Endothelial cell of umbilical vein (primary cell): ENCODE results near the gene ITGA8.

Source experiments
- POLR2A ChIP-seq: IDR thresholded peaks from 2 replicates; pipeline ENCODE4 v1.6.1; 2012; ENCODE audit warnings: low read depth, mild to moderate bottlenecking, control low read depth, low read length
- TF ChIP-seq, protein P1 (sequence below), 2 donors: IDR thresholded peaks; 1 replicate in 1 of 2; 2 replicates in 1 of 2; pipeline ENCODE4 v1.5.1; 2011; ENCODE audit warnings: low read length in 2 of 2, mild to moderate bottlenecking in 2 of 2, moderate library complexity in 2 of 2, control low read depth in 1 of 2, inconsistent platforms in 1 of 2, low read depth in 1 of 2; ENCODE audit not compliant: insufficient read depth in 1 of 2; ENCODE audit errors: extremely low read depth in 1 of 2

DNA sequence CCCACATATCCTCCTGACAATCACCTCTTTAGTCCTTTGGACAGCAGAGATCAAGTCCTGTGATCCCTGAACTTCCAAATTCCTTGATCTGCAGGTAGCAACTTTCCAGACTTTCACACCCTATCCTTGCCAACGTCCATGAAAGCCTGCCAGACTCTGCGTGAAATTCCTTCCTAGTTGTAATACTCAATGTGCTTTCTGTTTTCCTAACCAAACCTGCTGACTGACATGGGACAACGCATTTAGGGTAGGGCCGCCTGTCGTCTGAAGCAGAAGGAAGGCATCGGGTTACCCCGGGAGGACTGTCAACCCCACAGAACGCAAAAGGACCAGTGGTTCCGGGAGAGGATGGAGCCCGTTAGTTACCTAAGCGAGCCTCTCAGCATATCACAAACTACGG, 23.9 kb downstream of the ITGA8 start:
- TF ChIP-seq, protein P1, sequence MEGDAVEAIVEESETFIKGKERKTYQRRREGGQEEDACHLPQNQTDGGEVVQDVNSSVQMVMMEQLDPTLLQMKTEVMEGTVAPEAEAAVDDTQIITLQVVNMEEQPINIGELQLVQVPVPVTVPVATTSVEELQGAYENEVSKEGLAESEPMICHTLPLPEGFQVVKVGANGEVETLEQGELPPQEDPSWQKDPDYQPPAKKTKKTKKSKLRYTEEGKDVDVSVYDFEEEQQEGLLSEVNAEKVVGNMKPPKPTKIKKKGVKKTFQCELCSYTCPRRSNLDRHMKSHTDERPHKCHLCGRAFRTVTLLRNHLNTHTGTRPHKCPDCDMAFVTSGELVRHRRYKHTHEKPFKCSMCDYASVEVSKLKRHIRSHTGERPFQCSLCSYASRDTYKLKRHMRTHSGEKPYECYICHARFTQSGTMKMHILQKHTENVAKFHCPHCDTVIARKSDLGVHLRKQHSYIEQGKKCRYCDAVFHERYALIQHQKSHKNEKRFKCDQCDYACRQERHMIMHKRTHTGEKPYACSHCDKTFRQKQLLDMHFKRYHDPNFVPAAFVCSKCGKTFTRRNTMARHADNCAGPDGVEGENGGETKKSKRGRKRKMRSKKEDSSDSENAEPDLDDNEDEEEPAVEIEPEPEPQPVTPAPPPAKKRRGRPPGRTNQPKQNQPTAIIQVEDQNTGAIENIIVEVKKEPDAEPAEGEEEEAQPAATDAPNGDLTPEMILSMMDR (IDR thresholded peaks at IDR 0.05; ENCODE audit: extremely low read depth in 1 of 2, insufficient read depth in 1 of 2, low read depth in 1 of 2, low read length in 2 of 2), result no peak
- TF ChIP-seq POLR2A, result no peak
